H9 (cell line): Measurements from ENCODE around the gene LGMN. TPM values are rescaled to one million over a fixed set of nuclear protein-coding genes. Genes with fewer than 3 reads are reported as not detected.

Experiments
- DNase-seq: peaks from one replicate; pipeline ENCODE4 v3.0.0-alpha.2; 2017
- H2AFZ ChIP-seq: one replicate; pipeline ENCODE4 v1.6.1; 2013; ENCODE audit warnings: mild to moderate bottlenecking, low read length, control low read depth, moderate library complexity
- H2AK5ac ChIP-seq: 2 replicates; pipeline ENCODE4 v1.6.1; 2013; ENCODE audit warnings: low read length, control low read depth, mixed read lengths; ENCODE audit not compliant: insufficient read length
- H2BK120ac ChIP-seq: one replicate; pipeline ENCODE4 v1.6.1; 2013; ENCODE audit warnings: low read depth, mild to moderate bottlenecking, low read length, control low read depth, inconsistent platforms; ENCODE audit not compliant: poor library complexity, severe bottlenecking
- H2BK12ac ChIP-seq: 2 replicates; pipeline ENCODE4 v1.6.1; 2013; ENCODE audit warnings: low read length, control low read depth, mixed read lengths, low read depth; ENCODE audit not compliant: insufficient read length
- H2BK15ac ChIP-seq: 2 replicates; pipeline ENCODE4 v1.6.1; 2013; ENCODE audit warnings: low read depth, low read length, control low read depth
- H2BK20ac ChIP-seq: one replicate; pipeline ENCODE4 v1.6.1; 2013; ENCODE audit warnings: low read depth, mild to moderate bottlenecking, low read length, control low read depth, inconsistent platforms; ENCODE audit not compliant: poor library complexity, severe bottlenecking
- H2BK5ac ChIP-seq: 2 replicates; pipeline ENCODE4 v1.6.1; 2013; ENCODE audit warnings: low read length, control low read depth, mixed read lengths; ENCODE audit not compliant: insufficient read length
- H3K14ac ChIP-seq: 2 replicates; pipeline ENCODE4 v1.6.1; 2013; ENCODE audit warnings: low read length, control low read depth; ENCODE audit not compliant: insufficient read depth
- H3K18ac ChIP-seq: 2 replicates; pipeline ENCODE4 v1.6.1; 2013; ENCODE audit warnings: low read depth, mild to moderate bottlenecking, mixed read lengths, low read length, control low read depth; ENCODE audit not compliant: insufficient read length
- H3K23ac ChIP-seq: 2 replicates; pipeline ENCODE4 v1.6.1; 2013; ENCODE audit warnings: low read length, control low read depth, mixed read lengths, low read depth; ENCODE audit not compliant: insufficient read length
- H3K23me2 ChIP-seq: 2 replicates; pipeline ENCODE4 v1.6.1; 2013; ENCODE audit warnings: low read depth, mild to moderate bottlenecking, mixed read lengths, low read length, control low read depth; ENCODE audit not compliant: insufficient read length, poor library complexity, severe bottlenecking
- H3K27ac ChIP-seq: 2 replicates; pipeline ENCODE4 v1.5.1; 2013; ENCODE audit warnings: low read length, control low read depth, mixed read lengths, low read depth; ENCODE audit not compliant: insufficient read length
- H3K27me3 ChIP-seq: 2 replicates; pipeline ENCODE4 v1.6.1; 2013; ENCODE audit warnings: low read length, control low read depth, inconsistent platforms; ENCODE audit not compliant: insufficient read depth
- H3K4ac ChIP-seq: 2 replicates; pipeline ENCODE4 v1.6.1; 2013; ENCODE audit warnings: low read depth, mild to moderate bottlenecking, control low read depth, inconsistent platforms, low read length, moderate library complexity
- H3K4me1 ChIP-seq: 2 replicates; pipeline ENCODE4 v1.6.1; 2013; ENCODE audit warnings: low read length, control low read depth, inconsistent platforms; ENCODE audit not compliant: insufficient read depth
- H3K4me2 ChIP-seq: 2 replicates; pipeline ENCODE4 v1.6.1; 2013; ENCODE audit warnings: low read length, control low read depth, mixed read lengths; ENCODE audit not compliant: insufficient read length, insufficient read depth
- H3K56ac ChIP-seq: 2 replicates; pipeline ENCODE4 v1.6.1; 2013; ENCODE audit warnings: low read depth, mild to moderate bottlenecking, mixed read lengths, low read length, control low read depth; ENCODE audit not compliant: insufficient read length
- H3K79me1 ChIP-seq: 2 replicates; pipeline ENCODE4 v1.6.1; 2013; ENCODE audit warnings: low read depth, mild to moderate bottlenecking, moderate library complexity, low read length, control low read depth, inconsistent platforms; ENCODE audit not compliant: insufficient read depth, poor library complexity, severe bottlenecking
- H3K79me2 ChIP-seq: 2 replicates; pipeline ENCODE4 v1.6.1; 2013; ENCODE audit warnings: low read length, control low read depth, inconsistent platforms; ENCODE audit not compliant: insufficient read depth
- H3K9ac ChIP-seq: 2 replicates; pipeline ENCODE4 v1.6.1; 2013; ENCODE audit warnings: low read length, control low read depth, mixed read lengths; ENCODE audit not compliant: insufficient read length; ENCODE audit errors: extremely low read depth
- H3K9me3 ChIP-seq: one replicate; pipeline ENCODE4 v1.6.1; 2013; ENCODE audit warnings: low read depth, low read length, inconsistent platforms; ENCODE audit not compliant: control insufficient read depth
- H3T11ph ChIP-seq: one replicate; pipeline ENCODE4 v1.6.1; 2013; ENCODE audit warnings: mild to moderate bottlenecking, low read length, control low read depth, inconsistent platforms
- H4K20me1 ChIP-seq: one replicate; pipeline ENCODE4 v1.6.1; 2013; ENCODE audit not compliant: control insufficient read depth, insufficient read length, insufficient read depth
- H4K5ac ChIP-seq: 2 replicates; pipeline ENCODE4 v1.6.1; 2013; ENCODE audit warnings: low read depth, mild to moderate bottlenecking, mixed read lengths, low read length, control low read depth; ENCODE audit not compliant: insufficient read length
- H4K8ac ChIP-seq: replicated peaks from 2 replicates; pipeline ENCODE4 v1.6.1; 2013; ENCODE audit warnings: low read length, control low read depth, mixed read lengths, low read depth; ENCODE audit not compliant: insufficient read length
- H4K91ac ChIP-seq: 2 replicates; pipeline ENCODE4 v1.6.1; 2013; ENCODE audit warnings: low read depth, mild to moderate bottlenecking, moderate library complexity, mixed read lengths, low read length, control low read depth; ENCODE audit not compliant: insufficient read length
- H3K27ac Mint-ChIP-seq, 3 experiments: 2 replicates in 2 of 3; 3 replicates in 1 of 3; pipeline ENCODE4 v1.8.0; 2020 to 2021; ENCODE audit warnings: mixed read lengths in 3 of 3, mild to moderate bottlenecking in 1 of 3, moderate library complexity in 1 of 3
- H3K27me3 Mint-ChIP-seq: 2 replicates; pipeline ENCODE4 v1.8.0; 2021; ENCODE audit warnings: low read depth, mild to moderate bottlenecking, moderate library complexity, mixed read lengths
- H3K36me3 Mint-ChIP-seq, 3 experiments: 2 replicates in 2 of 3; 3 replicates in 1 of 3; pipeline ENCODE4 v1.8.0; 2020 to 2021; ENCODE audit warnings: low read depth in 3 of 3, mixed read lengths in 3 of 3; ENCODE audit not compliant: insufficient read depth in 1 of 3
- H3K4me1 Mint-ChIP-seq, 2 experiments: 2 replicates each; pipeline ENCODE4 v1.8.0; 2020; ENCODE audit warnings: mixed read lengths in 2 of 2
- H3K4me3 Mint-ChIP-seq, 2 experiments: 2 replicates in 1 of 2; 3 replicates in 1 of 2; pipeline ENCODE4 v1.8.0; 2020 to 2021; ENCODE audit warnings: mild to moderate bottlenecking in 2 of 2, mixed read lengths in 2 of 2, moderate library complexity in 1 of 2
- H3K9me3 Mint-ChIP-seq, 2 experiments: 2 replicates in 1 of 2; 3 replicates in 1 of 2; pipeline ENCODE4 v1.8.0; 2020; ENCODE audit warnings: mild to moderate bottlenecking in 2 of 2, mixed read lengths in 2 of 2, moderate library complexity in 1 of 2
- CTCF ChIP-seq: fragments of 200-600 bp; sonication (generic); conservative IDR thresholded peaks from 3 replicates; pipeline ENCODE4 v1.8.0; 2021; ENCODE audit warnings: antibody characterized with exemption, mild to moderate bottlenecking
- WGBS: extraction: QIAGEN DNeasy Blood & Tissue Kit; methylation state at CpG from one replicate; pipeline ENCODE4 v1.1.7; 2013; ENCODE audit warnings: missing lambda C conversion rate, low lambda C conversion rate, mixed read lengths; ENCODE audit not compliant: insufficient read length; ENCODE audit errors: extremely low coverage; 5-methylcytosine and 5-hydroxymethylcytosine counted together
- total RNA-seq: library from RNA; stranded (reverse); gene quantifications from 2 replicates; pipeline ENCODE4 v1.2.1, GENCODE V29; 2021

Gene LGMN
- total RNA-seq, 1 experiment from 2014 or later, result 55.3 TPM

GRCh38 chr14:92660571-92660970 lies 87.9 kb downstream of the LGMN start:
- no peak overlapping the region for H3K4me3 Mint-ChIP-seq
- Histone ChIP-seq H3K27ac (no peak overlapping the region), H3K23ac (no peak overlapping the region), H2BK12ac (no peak overlapping the region), H3K4me2 (no peak overlapping the region), H3K27me3 (no peaks in the 10 kb centered on the region), H3K56ac (no peak overlapping the region), H2BK5ac (no peak overlapping the region), H3K79me1 (no peaks in the 10 kb centered on the region), H2BK15ac (no peak overlapping the region), H3K79me2 (no peaks in the 10 kb centered on the region), H4K8ac (no peak overlapping the region), H3K23me2 (no peaks in the 10 kb centered on the region), H3K9ac (no peak overlapping the region), H4K91ac (no peak overlapping the region), H4K5ac (no peak overlapping the region), H3K18ac (no peak overlapping the region), H2AK5ac (no peak overlapping the region), H4K20me1 (no peaks in the 10 kb centered on the region), H2AFZ (no peak overlapping the region), H3K9me3 (no peaks in the 10 kb centered on the region), H3K14ac (no peak overlapping the region), H2BK20ac (no peak overlapping the region), H3T11ph (no peak overlapping the region), H3K4ac (no peak overlapping the region), H2BK120ac (no peak overlapping the region), H3K4me1 (no peaks in the 10 kb centered on the region)
- H3K9me3 Mint-ChIP-seq, result no peaks in the 10 kb centered on the region
- peaks cover 0 to 3% (median 2%) of the 10 kb centered on the region in 3 experiments; a peak in 1 of 7 replicates for H3K36me3 Mint-ChIP-seq
- H3K4me1 Mint-ChIP-seq, result peaks cover 8 to 15% of the 10 kb centered on the region in 2 experiments
- DNase-seq, result no peak
- no peak for TF ChIP-seq CTCF
- no peak overlapping the region for H3K27ac Mint-ChIP-seq
- no peaks in the 10 kb centered on the region; the same call in 1 of the 2 replicates for H3K27me3 Mint-ChIP-seq
- WGBS, result no CpG with 5 or more reads among the region's 3 CpGs
